ENCODE measurements around the gene CA9. TPM values are rescaled to one million over a fixed set of nuclear protein-coding genes. Genes with fewer than 3 reads are reported as not detected.

The CA9 gene
- total and polyA plus RNA-seq, 2 donors (not counting 3 experiments of a cell fraction or from before 2014, with no cell fraction given) = 0.18 TPM; not detected in 1

GRCh38 chr9:35659340-35659739 lies 14.4 kb upstream of the CA9 start:
- Histone ChIP-seq H3K9me1 (replicated peaks; ENCODE audit: control insufficient read depth, extremely low read depth, insufficient read depth, low read length) (no peaks in the 10 kb centered on the region), H3K36me3 (ENCODE audit: control insufficient read depth in 2 of 2, extremely low read depth in 1 of 2, insufficient read depth in 2 of 2, low read length in 2 of 2) (peaks cover 0 to 8% of the 10 kb centered on the region in 2 experiments), H3K9me3 (replicated peaks; ENCODE audit: control insufficient read depth, insufficient read depth, low read length) (no peaks in the 10 kb centered on the region), H3K27ac (ENCODE audit: insufficient read depth, low read depth, low read length) (peak overlapping the region; percentile 94), H3K27me3 (ENCODE audit: control insufficient read depth in 2 of 2, insufficient read depth in 2 of 2, low read length in 2 of 2) (no peaks in the 10 kb centered on the region), H3K4me1 (ENCODE audit: control insufficient read depth, extremely low read depth, insufficient read depth, low read length) (peaks cover 16% of the 10 kb centered on the region), H3K4me2 (ENCODE audit: insufficient read depth, low read length) (peak overlapping the region; percentile 93), H3K79me2 (ENCODE audit: control insufficient read depth, insufficient read depth, low read length) (peaks cover 4% of the 10 kb centered on the region), H2AFZ (ENCODE audit: low read depth, low read length) (no peak overlapping the region), H3K4me3 (replicated peaks in 1 of 3; ENCODE audit: insufficient read depth in 1 of 3, low read depth in 1 of 3, low read length in 3 of 3) (peak overlapping the region in 1 of 3 experiments; percentile 87), H3K9ac (replicated peaks; ENCODE audit: extremely low read depth, insufficient read depth, low read length) (peak overlapping the region; percentile 86), H4K20me1 (replicated peaks; ENCODE audit: control insufficient read depth, extremely low read depth, insufficient read depth, low read length) (no peaks in the 10 kb centered on the region)
- CTCF ChIA-PET = interaction anchor here (0.8 to 10.0 kb wide), 4 partner anchors 10 to 55 kb away, joined by 3 to 227 read pairs (median 8); partner anchors contain the start of gene TPM2
- POLR2A ChIA-PET = interaction anchor here (1.6 kb wide), 1 partner anchor 29 kb away, joined by 4 read pairs; no protein-coding TSS in a partner anchor
- FAIRE-seq (peak; percentile 78), DNase-seq (ENCODE audit: low read depth, low spot score) (no peak)
- BruUV-seq (replicated peaks) = no TSS peak
- dilution Hi-C loops (cut with MboI; ENCODE audit: extremely low pct_ligation_motif_present, low sequenced_read_pairs) (no loop called here), intact Hi-C loops (cut with micrococcal nuclease) (loop anchor here (5.0 kb wide), 2 partner anchors 167 to 248 kb away; partner anchors contain the start of genes HRCT1, RUSC2 and SPAAR)
- no peak for TF ChIP-seq JUN (IDR thresholded peaks at IDR 0.05; ENCODE audit: borderline replicate concordance, insufficient read depth, insufficient read length, low read depth)
- TF ChIP-seq POLR2A (IDR thresholded peaks at IDR 0.05; ENCODE audit: low read depth, low read length) = no peak
- no peak for TF ChIP-seq MAX (IDR thresholded peaks at IDR 0.05; ENCODE audit: insufficient read depth, insufficient read length)
- no peak for TF ChIP-seq MYC (IDR thresholded peaks at IDR 0.05; ENCODE audit: low read depth, low read length)
- no peak for TF ChIP-seq GATA2 (IDR thresholded peaks at IDR 0.05; ENCODE audit: insufficient read depth, insufficient read length, low read depth, low read length)

- dilution Hi-C loops (cut with MboI; ENCODE audit: extremely low pct_ligation_motif_present, low sequenced_read_pairs) = no loop called here
Measured at GRCh38 chr9:35660966-35661415, 12.7 kb upstream of the CA9 start.

More at GRCh38 chr9:35660966-35661415, 12.7 kb upstream of the CA9 start:
- H3K79me2 ChIP-seq (ENCODE audit: control insufficient read depth, insufficient read depth, low read length) = peaks cover 4% of the 10 kb centered on the region
- H3K4me3 ChIP-seq (replicated peaks in 1 of 3; ENCODE audit: insufficient read depth in 1 of 3, low read depth in 1 of 3, low read length in 3 of 3) = no peak overlapping the region
- no TSS peak for BruUV-seq (replicated peaks)
- H3K9ac ChIP-seq (replicated peaks; ENCODE audit: extremely low read depth, insufficient read depth, low read length) = no peak overlapping the region
- ChIA-PET CTCF (interaction anchor here (0.8 to 10.0 kb wide), 8 partner anchors 12 to 67 kb away, joined by 3 to 227 read pairs (median 4); partner anchors contain the start of gene TPM2), POLR2A (interaction anchor here (1.2 kb wide), 1 partner anchor 29 kb away, joined by 4 read pairs; no protein-coding TSS in a partner anchor)
- H2AFZ ChIP-seq (ENCODE audit: low read depth, low read length) = no peak overlapping the region
- no peak overlapping the region for H3K27ac ChIP-seq (ENCODE audit: insufficient read depth, low read depth, low read length)
- H3K9me3 ChIP-seq (replicated peaks; ENCODE audit: control insufficient read depth, insufficient read depth, low read length) = no peaks in the 10 kb centered on the region
- no peaks in the 10 kb centered on the region for H4K20me1 ChIP-seq (replicated peaks; ENCODE audit: control insufficient read depth, extremely low read depth, insufficient read depth, low read length)
- FAIRE-seq (no peak), DNase-seq (ENCODE audit: low read depth, low spot score) (no peak)
- H3K4me1 ChIP-seq (ENCODE audit: control insufficient read depth, extremely low read depth, insufficient read depth, low read length) = peaks cover 27% of the 10 kb centered on the region
- no peaks in the 10 kb centered on the region for H3K9me1 ChIP-seq (replicated peaks; ENCODE audit: control insufficient read depth, extremely low read depth, insufficient read depth, low read length)
- TF ChIP-seq GATA2 (IDR thresholded peaks at IDR 0.05; ENCODE audit: insufficient read depth, insufficient read length, low read depth, low read length) (no peak), CTCF (IDR thresholded peaks at IDR 0.05; ENCODE audit: extremely low read depth in 1 of 2, insufficient read depth in 1 of 2, low read depth in 1 of 2, low read length in 2 of 2) (no peak), FOS (IDR thresholded peaks at IDR 0.05; ENCODE audit: borderline replicate concordance, insufficient read depth, low read length) (no peak)
- peaks cover 0 to 8% of the 10 kb centered on the region in 2 experiments for H3K36me3 ChIP-seq (ENCODE audit: control insufficient read depth in 2 of 2, extremely low read depth in 1 of 2, insufficient read depth in 2 of 2, low read length in 2 of 2)
- no peaks in the 10 kb centered on the region for H3K27me3 ChIP-seq (ENCODE audit: control insufficient read depth in 2 of 2, insufficient read depth in 2 of 2, low read length in 2 of 2)
- H3K4me2 ChIP-seq (ENCODE audit: insufficient read depth, low read length) = no peak overlapping the region
- intact Hi-C loops (cut with micrococcal nuclease) = no loop called here
